Adipose tissue (tissue), 3 donors: ENCODE results near the gene TOM1L2. TPM values are rescaled to one million over a fixed set of nuclear protein-coding genes. Genes with fewer than 3 reads are reported as not detected.

Experiments used
- H3K27ac ChIP-seq: one replicate; pipeline ENCODE4 v1.5.1; 2013; ENCODE audit warnings: low read depth, low read length
- WGBS, 3 donors: extraction: QIAGEN DNeasy Blood & Tissue Kit; methylation state at CpG; one replicate each; pipeline ENCODE4 v1.1.7; 2013; 5-methylcytosine and 5-hydroxymethylcytosine counted together
- polyA plus RNA-seq, 3 donors: library from polyadenylated mRNA; stranded (reverse); fragments of 200-250 nt; gene quantifications; one replicate each; pipeline ENCODE4 v1.2.3, GENCODE V29; 2013
- donor health status: healthy with polysubstance abuse.
- donor health status: Bipolar disorder and iron deficiency.
- donor health status: healthy.

TOM1L2 gene
- polyA plus RNA-seq, 3 donors = 14.0 to 24.8 (median 16.3) TPM

- 15 to 20% (median 17%) methylated on average over 11 of the region's 11 CpGs for WGBS, 3 donors
- no peak overlapping the region for H3K27ac ChIP-seq
Observed at GRCh38 chr17:17824119-17824782, 147.9 kb downstream of the TOM1L2 start.

DNA sequence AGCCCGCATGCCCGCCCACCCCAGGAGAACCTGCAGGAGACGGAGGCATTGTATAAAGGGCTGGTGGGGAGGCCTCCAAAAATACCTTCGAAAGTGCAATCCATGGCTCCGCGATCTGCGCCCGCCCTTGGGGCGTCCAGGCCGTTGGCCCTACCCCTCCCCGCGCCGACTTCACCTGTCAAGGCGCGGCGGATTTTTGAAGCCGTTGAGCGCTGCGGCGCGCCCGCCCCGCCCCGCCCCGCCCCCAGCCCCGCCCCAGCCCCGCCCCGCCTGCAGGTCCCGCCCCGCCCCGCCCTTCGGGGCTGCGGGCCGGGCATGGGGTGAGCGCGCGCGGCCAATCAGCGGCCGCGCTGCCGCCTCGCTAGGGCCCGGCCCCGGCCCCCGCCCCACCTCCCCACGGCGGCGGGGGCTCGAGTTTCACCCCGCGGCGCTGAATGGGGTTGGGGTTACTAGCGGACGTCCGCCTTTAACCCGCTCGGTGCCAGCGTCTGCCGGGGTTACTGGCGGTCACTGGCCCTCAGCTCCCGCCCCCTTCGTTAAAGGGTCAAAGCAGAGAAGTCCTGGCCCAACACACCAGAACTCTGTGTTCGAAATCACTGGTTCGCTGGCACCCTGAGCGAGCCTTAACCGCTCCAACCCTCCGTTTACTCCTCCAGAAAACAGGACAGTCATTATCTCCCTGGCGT, 148.6 kb downstream of the TOM1L2 start:
- no peak overlapping the region for H3K27ac ChIP-seq
- WGBS, 3 donors = 1% methylated on average over 37 to 69 of the region's 69 CpGs

GRCh38 chr17:17822616-17823015, 149.6 kb downstream of the TOM1L2 start:
- WGBS, 3 donors = 49 to 63% (median 61%) methylated on average over 3 of the region's 3 CpGs
- no peak overlapping the region for H3K27ac ChIP-seq

- H3K27ac ChIP-seq = no peak overlapping the region
- 46 to 60% (median 50%) methylated on average over 1 of the region's 1 CpG for whole genome bisulfite sequencing, 3 donors
Observed at GRCh38 chr17:17822189-17822588, 150.0 kb downstream of the TOM1L2 start.

- no peak overlapping the region for H3K27ac ChIP-seq
- WGBS, 3 donors = 82 to 88% (median 86%) methylated on average over 7 of the region's 7 CpGs
Observed at GRCh38 chr17:17820463-17821158, 151.6 kb downstream of the TOM1L2 start.

GRCh38 chr17:17820046-17820445, 152.2 kb downstream of the TOM1L2 start:
- H3K27ac ChIP-seq = no peak overlapping the region
- WGBS, 3 donors = 82 to 87% (median 86%) methylated on average over 10 of the region's 10 CpGs

GRCh38 chr17:17819561-17819995, 152.6 kb downstream of the TOM1L2 start:
- 54 to 77% (median 59%) methylated on average over 12 of the region's 12 CpGs for WGBS, 3 donors
- H3K27ac ChIP-seq = no peak overlapping the region

DNA sequence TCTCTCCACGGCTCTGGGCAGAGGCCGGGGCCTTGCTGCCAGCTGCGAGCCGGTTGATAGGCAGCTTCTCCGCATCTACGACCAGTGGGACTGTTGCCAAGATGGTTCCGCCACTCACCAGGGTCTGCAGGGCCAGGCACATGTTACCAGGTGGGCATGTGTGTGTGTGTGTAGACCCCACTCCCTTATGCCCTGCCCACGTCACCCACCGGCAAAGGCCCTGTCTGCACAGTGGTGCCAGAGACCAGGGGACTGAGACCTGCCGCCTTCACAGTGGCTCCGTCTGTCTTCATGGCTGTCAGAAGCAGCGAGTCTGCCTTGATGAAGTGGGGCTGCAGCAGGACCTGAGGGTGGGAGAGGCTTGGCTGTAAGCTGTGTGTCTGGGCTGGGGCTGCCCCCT, 153.1 kb downstream of the TOM1L2 start:
- 75 to 88% (median 84%) methylated on average over 12 of the region's 12 CpGs for WGBS, 3 donors

GRCh38 chr17:17818088-17818526, 154.1 kb downstream of the TOM1L2 start:
- no peak overlapping the region for H3K27ac ChIP-seq

More for the DNA sequence above, 153.1 kb downstream of the TOM1L2 start:
- no peak overlapping the region for H3K27ac ChIP-seq

GRCh38 chr17:17817552-17817947, 154.7 kb downstream of the TOM1L2 start:
- H3K27ac ChIP-seq = no peak overlapping the region
- WGBS, 3 donors = 90 to 95% (median 91%) methylated on average over 10 of the region's 10 CpGs

More at GRCh38 chr17:17818088-17818526, 154.1 kb downstream of the TOM1L2 start:
- WGBS, 3 donors = 62 to 71% (median 67%) methylated on average over 10 of the region's 10 CpGs

GRCh38 chr17:17816831-17817551, 155.2 kb downstream of the TOM1L2 start:
- WGBS, 3 donors = 88 to 92% (median 89%) methylated on average over 24 of the region's 24 CpGs

DNA sequence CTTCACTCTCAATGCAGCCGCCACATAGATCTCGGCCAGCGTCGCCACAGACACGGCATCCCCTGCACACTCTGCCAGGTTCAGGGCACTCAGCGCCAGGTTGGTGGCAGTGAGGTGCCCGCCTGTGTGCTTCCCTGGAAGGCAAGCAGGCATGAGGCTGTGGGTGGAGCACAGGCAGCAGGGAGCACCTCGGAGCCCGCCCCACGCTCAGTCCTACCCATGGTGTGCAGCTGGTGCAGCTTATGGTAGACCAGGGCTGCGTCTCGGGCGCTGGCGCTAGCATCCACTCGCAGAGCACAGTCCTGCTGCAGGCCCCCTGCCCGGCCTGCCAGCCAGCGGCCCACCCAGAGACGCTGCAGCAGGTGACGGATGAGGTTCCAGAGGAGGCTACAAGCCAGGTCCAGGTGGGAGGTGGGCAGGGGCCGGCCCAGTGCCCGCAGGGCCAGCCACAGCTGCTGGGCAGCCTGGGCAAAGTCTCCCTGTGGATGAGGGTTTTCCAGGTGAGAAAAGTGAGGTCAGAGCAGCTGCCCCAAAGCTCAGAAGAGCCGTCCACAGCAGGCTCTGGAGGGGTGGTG, 155.9 kb downstream of the TOM1L2 start:
- WGBS, 3 donors = 93 to 95% (median 95%) methylated on average over 20 to 22 of the region's 22 CpGs
- H3K27ac ChIP-seq = no peak overlapping the region

More at GRCh38 chr17:17816831-17817551, 155.2 kb downstream of the TOM1L2 start:
- no peak overlapping the region for H3K27ac ChIP-seq

GRCh38 chr17:17815436-17816200, 156.6 kb downstream of the TOM1L2 start:
- no peak overlapping the region for H3K27ac ChIP-seq
- WGBS, 3 donors = 81 to 90% (median 88%) methylated on average over 16 to 17 of the region's 17 CpGs

GRCh38 chr17:17815062-17815406, 157.2 kb downstream of the TOM1L2 start:
- no peak overlapping the region for H3K27ac ChIP-seq
- 70 to 90% (median 81%) methylated on average over 8 of the region's 8 CpGs for WGBS, 3 donors

GRCh38 chr17:17814162-17815061, 157.8 kb downstream of the TOM1L2 start:
- H3K27ac ChIP-seq = no peak overlapping the region
- 84 to 87% (median 86%) methylated on average over 18 to 20 of the region's 20 CpGs for WGBS, 3 donors

- 88 to 89% (median 89%) methylated on average over 13 to 16 of the region's 16 CpGs for WGBS, 3 donors
- no peak overlapping the region for H3K27ac ChIP-seq
Observed at GRCh38 chr17:17813725-17814095, 158.5 kb downstream of the TOM1L2 start.
